Measurements from ENCODE around the gene RBM22. TPM values are rescaled to one million over a fixed set of nuclear protein-coding genes. Genes with fewer than 3 reads are reported as not detected.

The RBM22 gene
- total RNA-seq, 2 experiments from 2014 or later, result 98.2 to 101 TPM

- ATAC-seq (ENCODE audit: poor library complexity) (no peak), DNase-seq (no peak)
- no peaks in the 10 kb centered on the region for H3K36me3 Mint-ChIP-seq (ENCODE audit: low read depth)
- no peaks in the 10 kb centered on the region for H3K36me3 ChIP-seq (ENCODE audit: insufficient read depth, low read length)
- intact Hi-C loops (cut with DNase I, micrococcal nuclease), result no loop called here
- POLR2A ChIA-PET, result no interaction called here
- no peaks in the 10 kb centered on the region for H3K9me3 ChIP-seq (ENCODE audit: control insufficient read depth in 1 of 2, insufficient read depth in 1 of 2, low read length in 2 of 2)
- no peak overlapping the region for H3K4me3 ChIP-seq (ENCODE audit: low read length)
- CTCF ChIA-PET, result interaction anchor here (0.6 kb wide), 1 partner anchor 16 kb away, joined by 4 read pairs; no protein-coding TSS in a partner anchor
- no peak overlapping the region for H3K4me3 Mint-ChIP-seq
- H3K27me3 ChIP-seq (ENCODE audit: control insufficient read depth in 1 of 2, insufficient read depth in 2 of 2, low read length in 2 of 2), result peaks cover 0 to 5% of the 10 kb centered on the region in 2 experiments
- H3K4me1 Mint-ChIP-seq (ENCODE audit: low read depth), result peaks cover 10% of the 10 kb centered on the region
- no peaks in the 10 kb centered on the region for H3K9me3 Mint-ChIP-seq
- peaks cover 6% of the 10 kb centered on the region for H3K27me3 Mint-ChIP-seq
- H3K27ac ChIP-seq (ENCODE audit: low read depth in 1 of 2, low read length in 2 of 2), result no peak overlapping the region
- H3K27ac Mint-ChIP-seq, result no peak overlapping the region
- peaks cover 15% of the 10 kb centered on the region for H3K4me1 ChIP-seq (ENCODE audit: insufficient read depth, low read length)
- no peak for TF ChIP-seq CTCF (IDR thresholded peaks at IDR 0.05)
These were observed 40.6 kb downstream of the RBM22 start for GRCh38 chr5:150660108-150660831.

GRCh38 chr5:150659360-150660107 lies 41.3 kb downstream of the RBM22 start:
- no peaks in the 10 kb centered on the region for H3K36me3 ChIP-seq (ENCODE audit: insufficient read depth, low read length)
- Mint-ChIP-seq H3K9me3 (no peaks in the 10 kb centered on the region), H3K27ac (no peak overlapping the region), H3K36me3 (ENCODE audit: low read depth) (no peaks in the 10 kb centered on the region), H3K4me1 (ENCODE audit: low read depth) (peaks cover 10% of the 10 kb centered on the region), H3K27me3 (no peaks in the 10 kb centered on the region), H3K4me3 (no peak overlapping the region)
- peaks cover 15% of the 10 kb centered on the region for H3K4me1 ChIP-seq (ENCODE audit: insufficient read depth, low read length)
- no peak overlapping the region for H3K4me3 ChIP-seq (ENCODE audit: low read length)
- DNase-seq (peak in 1 of 14 experiments; percentile 15), ATAC-seq (ENCODE audit: poor library complexity) (no peak)
- no peak overlapping the region for H3K27ac ChIP-seq (ENCODE audit: low read depth in 1 of 2, low read length in 2 of 2)
- POLR2A ChIA-PET, result no interaction called here
- H3K9me3 ChIP-seq (ENCODE audit: control insufficient read depth in 1 of 2, insufficient read depth in 1 of 2, low read length in 2 of 2), result no peaks in the 10 kb centered on the region
- intact Hi-C loops (cut with DNase I, micrococcal nuclease), result loop anchor here (5.0 to 10.0 kb wide), 4 partner anchors 98 to 585 kb away; partner anchors contain the start of gene DCTN4 (in 1 of the 2)
- TF ChIP-seq CTCF (IDR thresholded peaks at IDR 0.05), result no peak
- H3K27me3 ChIP-seq (ENCODE audit: control insufficient read depth in 1 of 2, insufficient read depth in 2 of 2, low read length in 2 of 2), result peaks cover 0 to 5% of the 10 kb centered on the region in 2 experiments
- CTCF ChIA-PET, result no interaction called here

- ChIA-PET CTCF (no interaction called here), POLR2A (interaction anchor here (0.9 kb wide), 1 partner anchor 188 kb away, joined by 3 read pairs; the partner anchor contains the start of gene IRGM)
- TF ChIP-seq CTCF (IDR thresholded peaks at IDR 0.05), result no peak
- no peaks in the 10 kb centered on the region for H3K9me3 ChIP-seq (ENCODE audit: control insufficient read depth in 1 of 2, insufficient read depth in 1 of 2, low read length in 2 of 2)
- H3K27ac ChIP-seq (ENCODE audit: low read depth in 1 of 2, low read length in 2 of 2), result no peak overlapping the region
- Mint-ChIP-seq H3K9me3 (no peaks in the 10 kb centered on the region), H3K27ac (no peak overlapping the region), H3K36me3 (ENCODE audit: low read depth) (no peaks in the 10 kb centered on the region), H3K4me1 (ENCODE audit: low read depth) (peaks cover 10% of the 10 kb centered on the region), H3K27me3 (no peaks in the 10 kb centered on the region), H3K4me3 (peak overlapping the region; percentile 77)
- peaks cover 15% of the 10 kb centered on the region for H3K4me1 ChIP-seq (ENCODE audit: insufficient read depth, low read length)
- ATAC-seq (ENCODE audit: poor library complexity), result no peak
- no peaks in the 10 kb centered on the region for H3K36me3 ChIP-seq (ENCODE audit: insufficient read depth, low read length)
- peaks cover 0 to 5% of the 10 kb centered on the region in 2 experiments for H3K27me3 ChIP-seq (ENCODE audit: control insufficient read depth in 1 of 2, insufficient read depth in 2 of 2, low read length in 2 of 2)
- no peak overlapping the region for H3K4me3 ChIP-seq (ENCODE audit: low read length)
- intact Hi-C loops (cut with DNase I, micrococcal nuclease), result loop anchor here (5.0 to 10.0 kb wide), 4 partner anchors 99 to 586 kb away; partner anchors contain the start of gene DCTN4 (in 1 of the 2)
- no peak for DNase-seq
These were observed 42.1 kb downstream of the RBM22 start for GRCh38 chr5:150658699-150659265.

Measured in CD4-positive, alpha-beta T cell (primary cell).